Gastrocnemius medialis (tissue), 4 donors: ENCODE data around the gene CASK.

Source experiments
- POLR2A ChIP-seq, 2 donors: fragments of 450-650 bp; IDR thresholded peaks; one replicate each; pipeline ENCODE4 v1.6.1; 2017; ENCODE audit warnings: antibody characterized with exemption in 2 of 2, mild to moderate bottlenecking in 2 of 2, moderate library complexity in 2 of 2
- TF ChIP-seq, protein P1 (sequence below), 5 experiments: fragments of 450-650 bp in 3 of 5; fragments of 200-600 bp in 2 of 5; sonication (generic) in 2 of 5; IDR thresholded peaks in 4 of 5; conservative IDR thresholded peaks in 1 of 5; 1 replicate in 4 of 5; 2 replicates in 1 of 5; pipeline ENCODE4 v1.5.1; 2016 to 2019; ENCODE audit warnings: antibody characterized with exemption in 5 of 5, mild to moderate bottlenecking in 3 of 5, moderate library complexity in 3 of 5

DNA sequence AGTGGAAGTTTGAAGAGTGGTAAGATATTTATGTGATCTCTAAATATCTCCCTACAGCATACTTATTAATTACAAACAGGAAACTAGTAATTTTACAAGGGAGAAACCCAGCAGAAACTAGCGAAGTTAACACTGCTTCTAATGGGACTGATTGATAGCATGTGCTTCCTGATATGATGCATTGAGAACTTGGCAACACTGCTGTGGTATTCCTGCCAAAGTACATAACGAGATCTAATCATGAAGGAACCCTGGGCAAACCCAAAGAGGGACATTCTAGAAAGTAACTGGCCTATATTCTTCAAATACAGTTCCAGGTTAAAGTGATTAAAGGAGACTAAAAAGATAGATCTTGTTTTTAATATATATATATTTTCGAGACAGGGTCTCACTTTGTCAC is 239.2 kb downstream of the CASK start:
- TF ChIP-seq, protein P1, sequence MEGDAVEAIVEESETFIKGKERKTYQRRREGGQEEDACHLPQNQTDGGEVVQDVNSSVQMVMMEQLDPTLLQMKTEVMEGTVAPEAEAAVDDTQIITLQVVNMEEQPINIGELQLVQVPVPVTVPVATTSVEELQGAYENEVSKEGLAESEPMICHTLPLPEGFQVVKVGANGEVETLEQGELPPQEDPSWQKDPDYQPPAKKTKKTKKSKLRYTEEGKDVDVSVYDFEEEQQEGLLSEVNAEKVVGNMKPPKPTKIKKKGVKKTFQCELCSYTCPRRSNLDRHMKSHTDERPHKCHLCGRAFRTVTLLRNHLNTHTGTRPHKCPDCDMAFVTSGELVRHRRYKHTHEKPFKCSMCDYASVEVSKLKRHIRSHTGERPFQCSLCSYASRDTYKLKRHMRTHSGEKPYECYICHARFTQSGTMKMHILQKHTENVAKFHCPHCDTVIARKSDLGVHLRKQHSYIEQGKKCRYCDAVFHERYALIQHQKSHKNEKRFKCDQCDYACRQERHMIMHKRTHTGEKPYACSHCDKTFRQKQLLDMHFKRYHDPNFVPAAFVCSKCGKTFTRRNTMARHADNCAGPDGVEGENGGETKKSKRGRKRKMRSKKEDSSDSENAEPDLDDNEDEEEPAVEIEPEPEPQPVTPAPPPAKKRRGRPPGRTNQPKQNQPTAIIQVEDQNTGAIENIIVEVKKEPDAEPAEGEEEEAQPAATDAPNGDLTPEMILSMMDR (IDR thresholded peaks at IDR 0.05 in 4 of 5, conservative IDR thresholded peaks at IDR 0.05 in 1 of 5), result no peak
- TF ChIP-seq POLR2A (IDR thresholded peaks at IDR 0.05), result no peak
